Gastrocnemius medialis (tissue), 4 donors: Measurements from ENCODE around the gene KLHL7.

Source experiments
- CTCF ChIP-seq, 5 experiments: fragments of 450-650 bp in 3 of 5; fragments of 200-600 bp in 2 of 5; sonication (generic) in 2 of 5; IDR thresholded peaks in 4 of 5; conservative IDR thresholded peaks in 1 of 5; 1 replicate in 4 of 5; 2 replicates in 1 of 5; pipeline ENCODE4 v1.5.1; 2016 to 2019; ENCODE audit warnings: antibody characterized with exemption in 5 of 5, mild to moderate bottlenecking in 3 of 5, moderate library complexity in 3 of 5
- POLR2A ChIP-seq, 2 donors: fragments of 450-650 bp; IDR thresholded peaks; one replicate each; pipeline ENCODE4 v1.6.1; 2017; ENCODE audit warnings: antibody characterized with exemption in 2 of 2, mild to moderate bottlenecking in 2 of 2, moderate library complexity in 2 of 2

DNA sequence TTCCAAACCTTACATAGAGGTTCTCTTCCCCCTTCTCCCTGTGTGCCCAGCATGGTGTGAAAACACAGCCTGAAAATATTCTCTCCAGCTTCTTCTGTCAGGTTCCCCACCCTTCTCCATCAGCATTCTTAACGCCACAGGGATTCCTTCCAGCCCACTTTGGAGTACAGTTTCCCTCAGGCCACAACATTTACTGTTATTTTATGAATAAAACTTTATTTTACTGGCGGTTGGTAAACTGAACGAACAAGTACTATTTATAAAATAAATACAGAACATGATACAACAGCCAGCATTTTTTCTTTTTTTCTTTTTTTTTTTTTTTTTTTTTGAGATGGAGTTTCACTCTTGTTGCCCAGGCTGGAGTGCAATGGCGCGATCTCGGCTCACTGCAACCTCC, 109.4 kb downstream of the KLHL7 start:
- TF ChIP-seq CTCF (IDR thresholded peaks at IDR 0.05 in 4 of 5, conservative IDR thresholded peaks at IDR 0.05 in 1 of 5) (no peak), POLR2A (IDR thresholded peaks at IDR 0.05) (no peak)
